Left colon (tissue), 2 donors: Measurements from ENCODE around the gene SSX3. TPM values are rescaled to one million over a fixed set of nuclear protein-coding genes. Genes with fewer than 3 reads are reported as not detected.
"Not testable (repeated sequence)": the region's sequence is repeated elsewhere in the genome, so short reads cannot be mapped to it uniquely, and the experiment has no call there.

Experiments
- ATAC-seq: fragments of 200-7000 bp; cut with Tn5 transposase; one replicate; pipeline ENCODE4 v1.9.1; 2020; ENCODE audit warnings: mild to moderate bottlenecking, moderate library complexity
- DNase-seq, 2 donors: peaks; one replicate each; pipeline ENCODE4 v3.0.0-alpha.2; 2020
- intact Hi-C, 2 donors: fragments of 100-400 bp; cut with DNase I in 1 of 2; cut with micrococcal nuclease in 1 of 2; formaldehyde crosslinking; loops; one replicate each; pipeline versions ENCODE4 v1.11.2 to v1.14.0; 2022; cut with DNase I, micrococcal nuclease
- long read RNA-seq: library from polyadenylated mRNA; unstranded; transcript quantifications from one replicate; pipeline ENCODE4 v2.0.0, GENCODE V29; 2021
- total RNA-seq, 2 donors: library from RNA; stranded (reverse); fragmentation: NEBNext Ultra II Directional; extraction: Animal tissue kit (Norgen Biotek cat#: 25700); gene quantifications; one replicate each; pipeline ENCODE4 v1.2.1, GENCODE V29; 2021
- donor health status: DM: no; HTN: no; CAD: no.
- donor health status: DM: yes; HTN: yes; CAD: no.

SSX3 gene, protein sequence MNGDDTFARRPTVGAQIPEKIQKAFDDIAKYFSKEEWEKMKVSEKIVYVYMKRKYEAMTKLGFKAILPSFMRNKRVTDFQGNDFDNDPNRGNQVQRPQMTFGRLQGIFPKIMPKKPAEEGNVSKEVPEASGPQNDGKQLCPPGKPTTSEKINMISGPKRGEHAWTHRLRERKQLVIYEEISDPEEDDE
- not detected for total RNA-seq
- long read RNA-seq, result 0 reads

DNA sequence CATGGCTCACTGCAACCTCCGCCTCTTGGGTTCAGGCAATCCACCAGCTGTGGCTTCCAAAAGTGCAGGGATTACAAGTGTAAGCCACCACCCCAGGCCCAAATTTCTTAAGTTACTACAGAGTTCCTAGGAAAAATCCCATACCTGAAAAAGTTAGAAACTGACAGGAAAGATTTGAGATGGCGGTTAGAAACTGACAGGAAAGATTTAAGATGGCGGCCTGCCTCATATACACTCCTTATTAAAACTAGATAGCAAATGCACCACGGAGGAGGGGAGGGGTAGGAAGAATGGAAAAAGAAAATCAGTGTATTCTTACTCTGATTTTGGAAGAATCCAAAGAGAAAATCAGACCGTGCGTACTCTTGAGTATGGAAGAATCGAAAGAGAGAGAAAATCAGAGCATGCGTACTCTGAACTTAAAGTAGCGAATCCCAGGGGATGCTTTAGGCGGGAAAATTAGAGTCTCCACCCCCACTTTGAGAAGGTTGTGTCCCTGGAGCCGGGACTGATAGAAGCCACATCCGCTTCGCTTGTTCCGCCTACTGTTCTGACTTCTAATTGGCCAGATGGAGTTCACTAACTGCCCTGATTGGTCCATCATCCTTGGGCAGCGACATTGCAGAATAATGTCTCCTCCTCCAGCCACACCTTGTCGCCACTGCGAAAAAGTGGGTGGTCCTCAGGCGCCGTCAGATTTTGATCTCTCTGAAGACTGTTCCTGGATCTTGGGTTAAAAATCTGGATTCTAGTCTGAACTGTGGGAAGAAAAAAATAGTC lies at the start of gene SSX3:
SSX3 (minus strand) TSS at position 389 of the 780 bp plus-strand sequence. CDS start 1,454 bp downstream, outside the sequence.
- ATAC-seq, intact Hi-C loops, DNase-seq: not testable (repeated sequence)

DNA sequence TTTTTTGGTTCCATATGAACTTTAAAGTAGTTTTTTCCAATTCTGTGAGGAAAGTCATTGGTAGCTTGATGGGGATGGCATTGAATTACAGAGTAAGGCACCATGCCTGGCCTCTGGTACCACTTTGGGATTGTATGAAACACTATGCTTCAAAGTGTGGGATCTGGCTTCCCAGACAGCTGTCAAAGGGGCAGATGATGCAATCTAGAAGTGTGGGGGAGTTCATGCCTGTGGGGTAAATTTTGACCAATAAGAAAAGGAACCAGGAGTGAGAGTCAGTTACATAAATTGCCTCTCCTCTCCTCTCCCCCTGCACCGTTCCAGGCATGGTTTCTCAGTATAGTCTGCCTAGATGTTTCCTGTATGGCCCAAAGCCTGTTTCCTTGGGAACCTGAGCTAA lies 41.3 kb upstream of the SSX3 start:
- ATAC-seq, DNase-seq, intact Hi-C loops: not testable (repeated sequence)

DNA sequence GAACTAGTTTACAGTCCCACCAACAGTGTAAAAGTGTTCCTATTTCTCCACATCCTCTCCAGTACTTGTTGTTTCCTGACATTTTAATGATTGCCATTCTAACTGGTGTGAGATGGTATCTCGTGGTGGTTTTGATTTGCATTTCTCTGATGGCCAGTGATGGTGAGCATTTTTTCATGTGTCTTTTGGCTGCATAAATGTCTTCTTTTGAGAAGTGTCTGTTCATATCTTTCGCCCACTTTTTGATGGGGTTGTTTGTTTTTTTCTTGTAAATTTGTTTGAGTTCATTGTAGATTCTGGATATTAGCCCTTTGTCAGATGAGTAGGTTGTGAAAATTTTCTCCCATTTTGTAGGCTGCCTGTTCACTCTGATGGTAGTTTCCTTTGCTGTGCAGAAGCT lies 40.4 kb upstream of the SSX3 start:
- ATAC-seq, DNase-seq, intact Hi-C loops: not testable (repeated sequence)

DNA sequence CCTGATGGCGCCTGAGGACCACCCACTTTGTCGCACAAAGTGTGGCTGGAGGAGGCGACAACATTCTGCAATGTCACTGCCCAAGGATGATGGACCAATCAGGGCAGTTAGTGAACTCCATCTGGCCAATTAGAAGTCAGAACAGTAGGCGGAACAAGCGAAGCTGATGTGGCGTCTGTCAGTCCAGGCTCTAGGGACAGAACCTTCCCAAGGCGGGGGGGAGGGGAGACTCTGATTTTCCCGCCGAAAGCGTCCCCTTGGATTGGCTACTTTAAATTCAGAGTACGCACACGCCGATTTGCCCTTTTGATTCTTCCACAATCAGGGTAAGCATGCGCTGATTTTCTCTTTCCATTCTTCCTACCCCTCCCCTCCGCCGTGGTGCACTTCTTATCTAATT lies 26.7 kb upstream of the SSX3 start, which contains the start of gene SSX4:
SSX4 (plus strand) TSS at position 301 of the 400 bp plus-strand sequence. CDS start 515 bp downstream, outside the sequence.
- ATAC-seq, intact Hi-C loops: not testable (repeated sequence)

DNA sequence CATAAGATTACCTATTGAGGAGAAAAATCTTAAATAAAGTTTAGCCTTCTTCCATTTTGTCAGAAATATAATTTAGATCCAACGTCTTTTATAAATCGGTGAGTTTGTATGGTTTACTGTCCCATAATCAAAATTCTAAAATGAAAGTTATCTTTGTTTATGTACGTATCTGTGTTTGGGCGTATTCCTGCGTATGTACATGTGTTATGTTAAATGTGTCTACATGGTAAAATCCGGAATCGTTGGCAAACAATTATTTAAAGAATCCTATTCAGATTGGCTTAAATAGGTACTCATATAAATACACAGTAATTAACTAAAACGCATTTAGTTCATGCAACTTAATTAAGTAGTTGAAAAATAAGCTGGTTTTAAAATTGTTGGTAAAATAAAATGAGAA lies 13.9 kb upstream of the SSX3 start:
- intact Hi-C loops, DNase-seq, ATAC-seq: not testable (repeated sequence)

More for the DNA sequence above, 26.7 kb upstream of the SSX3 start, which contains the start of gene SSX4:
- not testable (repeated sequence) for DNase-seq

DNA sequence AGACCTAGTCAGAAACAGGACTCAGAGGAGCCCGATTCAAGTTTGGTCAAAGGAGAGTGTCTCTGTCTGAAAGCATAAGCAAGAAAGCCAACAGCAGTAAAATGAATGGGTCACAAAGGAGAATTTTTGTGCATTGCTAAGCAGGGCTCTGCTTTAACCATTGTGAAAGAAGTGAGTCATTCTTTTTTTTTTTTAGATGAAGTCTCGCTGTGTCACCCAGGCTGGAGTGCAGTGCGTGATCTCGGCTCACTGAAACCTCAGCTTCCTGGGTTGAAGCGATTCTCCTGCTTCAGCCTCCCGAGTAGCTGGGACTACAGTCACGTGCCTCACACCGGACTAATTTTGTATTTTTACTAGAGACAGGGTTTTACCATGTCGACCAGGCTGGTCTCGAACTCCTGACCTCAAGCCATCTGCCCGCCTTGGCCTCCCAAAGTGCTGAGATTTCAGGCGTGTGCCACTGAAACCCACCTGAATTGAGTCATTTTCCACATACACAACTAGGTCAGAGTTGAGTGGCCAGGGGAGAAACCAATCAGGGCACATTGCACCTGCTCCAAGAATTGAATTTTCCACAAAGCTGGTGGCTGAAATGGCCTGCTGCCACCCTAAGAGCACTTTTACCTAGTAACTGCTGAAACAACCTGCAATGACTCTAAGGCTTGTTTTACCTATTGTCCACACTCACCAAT lies 11.4 kb upstream of the SSX3 start:
- DNase-seq, ATAC-seq, intact Hi-C loops: not testable (repeated sequence)

DNA sequence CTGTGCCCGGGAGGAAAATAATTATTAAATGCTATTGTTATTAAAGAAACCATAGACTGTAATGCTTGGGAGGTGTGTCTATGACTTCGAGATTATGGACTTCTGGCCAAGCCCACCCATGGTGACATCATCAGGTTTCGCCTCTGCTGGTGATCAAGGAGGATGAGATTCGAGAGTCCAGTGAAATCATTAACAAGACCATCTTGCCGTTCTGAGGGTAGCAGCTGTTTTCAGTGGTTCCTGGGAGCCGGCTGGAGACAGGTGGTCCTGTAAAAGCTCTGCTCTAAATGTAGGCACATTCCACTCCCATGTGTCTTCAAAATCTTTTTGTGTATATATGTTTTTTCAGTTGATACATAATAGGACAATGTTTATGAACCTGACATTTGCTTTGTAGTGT lies 2.8 kb upstream of the SSX3 start:
- ATAC-seq, DNase-seq, intact Hi-C loops: not testable (repeated sequence)

DNA sequence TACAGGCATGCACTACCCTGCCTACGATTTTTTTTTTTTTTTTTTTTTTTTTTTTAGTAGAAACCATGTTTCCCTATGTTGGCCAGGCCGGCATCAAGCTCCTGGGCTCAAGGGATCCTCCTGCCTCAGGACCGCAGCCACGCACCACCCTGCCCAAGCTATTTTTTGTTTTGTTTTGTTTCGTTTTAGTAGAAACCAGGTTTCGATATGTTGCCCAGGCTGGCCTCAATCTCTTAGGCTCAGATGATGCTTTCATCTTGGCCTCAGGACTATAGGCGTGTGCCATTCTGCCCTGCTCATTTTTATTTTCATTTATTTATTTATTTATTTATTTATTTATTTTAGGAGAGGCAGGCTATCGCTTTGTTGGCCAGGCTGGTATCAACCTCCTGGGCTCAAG lies 1.2 kb upstream of the SSX3 start:
- no peak for ATAC-seq
- DNase-seq, result no peak
- intact Hi-C loops, result no loop called here

DNA sequence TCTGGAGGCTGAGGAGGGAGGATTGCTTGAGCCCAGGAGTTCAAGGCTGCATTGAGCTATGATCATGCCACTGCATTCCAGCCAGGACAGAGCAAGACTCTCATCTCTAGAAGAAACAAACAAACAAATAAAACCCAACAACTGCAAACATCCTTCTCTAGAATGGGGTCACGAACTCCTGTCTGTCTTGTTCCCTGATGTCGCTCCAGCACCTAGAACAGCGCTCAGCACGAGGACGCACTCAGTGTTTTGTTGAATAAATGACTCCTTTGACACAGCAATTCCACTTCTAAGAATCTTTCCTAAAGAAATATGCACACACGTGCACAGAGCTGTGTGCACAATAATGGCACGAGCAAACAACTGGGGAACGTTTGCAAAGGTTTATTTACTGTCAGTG lies 10.4 kb downstream of the SSX3 start:
- intact Hi-C loops, DNase-seq, ATAC-seq: not testable (repeated sequence)

DNA sequence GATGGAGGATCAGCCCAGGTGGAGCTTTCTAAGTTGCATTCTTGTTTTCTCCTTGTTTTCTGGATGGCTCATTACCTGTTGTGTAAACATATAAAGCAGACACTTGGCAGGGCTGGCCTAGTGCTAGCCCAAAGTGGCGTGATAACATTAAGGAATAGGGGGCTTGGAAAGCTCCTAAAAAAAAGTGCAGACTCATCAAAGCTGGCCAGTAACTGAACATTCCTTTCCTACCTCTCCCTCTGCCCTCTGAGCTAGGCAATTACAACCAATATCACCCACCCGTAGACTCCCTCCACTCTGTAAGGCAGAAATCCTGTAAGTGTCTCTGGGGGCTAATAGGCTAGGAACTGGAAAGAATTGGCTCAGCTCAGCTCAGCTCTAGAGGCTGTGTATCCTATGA lies 42.5 kb downstream of the SSX3 start:
- intact Hi-C loops, DNase-seq, ATAC-seq: not testable (repeated sequence)

DNA sequence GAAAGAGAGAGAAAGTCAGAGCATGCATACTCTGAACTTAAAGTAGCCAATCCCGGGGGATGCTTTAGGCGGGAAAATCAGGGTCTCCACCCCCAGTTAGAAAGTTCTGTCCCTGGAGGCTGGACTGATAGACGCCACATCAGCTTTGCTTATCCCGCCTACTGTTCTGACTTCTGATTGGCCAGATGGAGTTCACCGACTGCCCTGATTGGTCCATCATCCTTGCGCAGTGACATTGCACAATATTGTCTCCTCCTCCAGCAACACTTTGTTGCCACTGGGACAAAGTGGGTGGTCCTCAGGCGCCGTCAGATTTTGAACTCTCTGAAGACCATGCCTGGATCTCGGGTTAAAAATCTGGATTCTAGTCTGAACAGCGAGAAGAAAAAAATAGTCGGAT lies 50.3 kb downstream of the SSX3 start:
- intact Hi-C loops, result no loop called here

More for the DNA sequence above, 50.3 kb downstream of the SSX3 start:
- DNase-seq (no peak), ATAC-seq (no peak)

Other genes starting within 250 kb of the SSX3 start
- not detected for gene SPACA5B, start 226.1 kb downstream of the SSX3 start, total RNA-seq
- not detected for gene SSX5, start 159.9 kb downstream of the SSX3 start, total RNA-seq
- not detected for gene SSX1, start 101.3 kb downstream of the SSX3 start, total RNA-seq
- gene SSX4, start 26.8 kb upstream of the SSX3 start, total RNA-seq, result not detected
- not detected for gene SSX4B, start 55.3 kb upstream of the SSX3 start, total RNA-seq
- 10 to 100 TPM; 16.7 to 24.1 TPM for gene SLC38A5, start 113.6 kb upstream of the SSX3 start, total RNA-seq
- 10 to 100 TPM; 19.5 to 25.1 TPM for gene FTSJ1, start 119.5 kb upstream of the SSX3 start, total RNA-seq
- gene PORCN, start 152.3 kb upstream of the SSX3 start, total RNA-seq, result 1 to 10 TPM; 4.0 to 5.8 TPM
- gene EBP, start 165.1 kb upstream of the SSX3 start, total RNA-seq, result 100 to 1,000 TPM; 152 to 207 TPM
- 10 to 100 TPM; 11.6 to 15.7 TPM for gene TBC1D25, start 183.0 kb upstream of the SSX3 start, total RNA-seq
- 100 to 1,000 TPM; 156 to 263 TPM for gene RBM3, start 217.8 kb upstream of the SSX3 start, total RNA-seq
- 100 to 1,000 TPM; 126 to 141 TPM for gene WDR13, start 240.8 kb upstream of the SSX3 start, total RNA-seq